Gastroesophageal sphincter (tissue), 4 donors: Measurements from ENCODE around the gene AIFM3. TPM values are rescaled to one million over a fixed set of nuclear protein-coding genes. Genes with fewer than 3 reads are reported as not detected.
"Not testable (repeated sequence)": the region's sequence is repeated elsewhere in the genome, so short reads cannot be mapped to it uniquely, and the experiment has no call there.

ENCODE experiments used
- ATAC-seq: fragments of 150-250 bp; one replicate; pipeline ENCODE4 v1.9.1; 2016; ENCODE audit warnings: mild to moderate bottlenecking, moderate library complexity
- H3K27ac ChIP-seq, 4 donors: fragments of 200-600 bp; sonication (generic) in 3 of 4; 1 replicate in 3 of 4; 2 replicates in 1 of 4; pipeline ENCODE4 v1.5.1; 2016 to 2019
- H3K27me3 ChIP-seq: fragments of 200-600 bp; sonication (generic); one replicate; pipeline ENCODE4 v1.5.1; 2019
- H3K36me3 ChIP-seq, 2 donors: fragments of 200-600 bp; sonication (generic); one replicate each; pipeline ENCODE4 v1.5.1; 2019; ENCODE audit warnings: control low read depth in 1 of 2
- H3K4me1 ChIP-seq, 3 donors: fragments of 200-600 bp; sonication (generic); 1 replicate in 2 of 3; 2 replicates in 1 of 3; pipeline ENCODE4 v1.5.1; 2016 to 2019; ENCODE audit warnings: control low read depth in 2 of 3
- H3K4me3 ChIP-seq, 2 donors: fragments of 200-600 bp; sonication (generic); one replicate each; pipeline ENCODE4 v1.5.1; 2019; ENCODE audit warnings: mild to moderate bottlenecking in 1 of 2, moderate library complexity in 1 of 2
- H3K9me3 ChIP-seq, 3 donors: fragments of 200-600 bp; sonication (generic); one replicate each; pipeline ENCODE4 v1.5.1; 2017 to 2019; ENCODE audit warnings: control low read depth in 2 of 3
- EP300 ChIP-seq: sonication (generic); formaldehyde crosslinking; IDR thresholded peaks from one replicate; pipeline ENCODE4 v1.6.1; 2017; ENCODE audit warnings: antibody characterized with exemption, mild to moderate bottlenecking
- POLR2A ChIP-seq, 2 donors: fragments of 450-650 bp; IDR thresholded peaks; one replicate each; pipeline ENCODE4 v1.6.1; 2017; ENCODE audit warnings: antibody characterized with exemption in 2 of 2, mild to moderate bottlenecking in 2 of 2, moderate library complexity in 1 of 2
- POLR2AphosphoS5 ChIP-seq: sonication (generic); formaldehyde crosslinking; IDR thresholded peaks from one replicate; pipeline ENCODE4 v1.6.1; 2017; ENCODE audit warnings: antibody characterized with exemption
- WGBS, 2 donors: methylation state at CpG; one replicate each; pipeline ENCODE4 v1.1.5; 2018; ENCODE audit warnings: low coverage in 1 of 2; 5-methylcytosine and 5-hydroxymethylcytosine counted together
- total RNA-seq, 4 donors: library from RNA; depleted of rRNA; stranded (reverse); fragments of >200 nt; gene quantifications; one replicate each; pipeline ENCODE4 v1.1.0, GENCODE V29; 2016
- TF ChIP-seq, protein P1 (sequence below), 4 experiments: fragments of 200-600 bp in 2 of 4; fragments of 450-650 bp in 2 of 4; sonication (generic) in 1 of 4; IDR thresholded peaks; one replicate each; pipeline ENCODE4 v1.5.1; 2017 to 2019; ENCODE audit warnings: antibody characterized with exemption in 4 of 4, mild to moderate bottlenecking in 2 of 4, moderate library complexity in 2 of 4

The AIFM3 gene
- total RNA-seq, 4 donors from 2014 or later = 0.27 to 3.2 (median 2.0) TPM; not detected in 1

DNA sequence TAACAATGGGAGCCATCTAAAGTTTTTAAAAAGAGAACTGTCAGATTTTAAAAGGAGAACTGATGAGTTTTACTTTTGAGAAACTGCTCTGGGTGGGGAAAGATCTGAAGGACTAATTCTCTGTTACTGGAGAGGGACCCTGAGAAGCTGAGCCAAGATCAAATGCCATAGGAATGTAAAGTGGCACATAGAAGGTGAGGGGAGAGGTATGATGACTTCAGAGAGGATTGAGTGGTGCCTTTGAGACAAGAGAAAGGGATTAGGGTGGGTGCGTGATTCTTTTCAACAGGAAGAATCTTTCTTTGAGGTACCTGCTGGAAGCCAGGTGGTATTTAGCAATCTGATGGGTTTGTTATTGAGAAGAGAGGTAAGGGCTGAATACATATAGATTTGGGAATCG is 40.8 kb upstream of the AIFM3 start:
- TF ChIP-seq, protein P1, sequence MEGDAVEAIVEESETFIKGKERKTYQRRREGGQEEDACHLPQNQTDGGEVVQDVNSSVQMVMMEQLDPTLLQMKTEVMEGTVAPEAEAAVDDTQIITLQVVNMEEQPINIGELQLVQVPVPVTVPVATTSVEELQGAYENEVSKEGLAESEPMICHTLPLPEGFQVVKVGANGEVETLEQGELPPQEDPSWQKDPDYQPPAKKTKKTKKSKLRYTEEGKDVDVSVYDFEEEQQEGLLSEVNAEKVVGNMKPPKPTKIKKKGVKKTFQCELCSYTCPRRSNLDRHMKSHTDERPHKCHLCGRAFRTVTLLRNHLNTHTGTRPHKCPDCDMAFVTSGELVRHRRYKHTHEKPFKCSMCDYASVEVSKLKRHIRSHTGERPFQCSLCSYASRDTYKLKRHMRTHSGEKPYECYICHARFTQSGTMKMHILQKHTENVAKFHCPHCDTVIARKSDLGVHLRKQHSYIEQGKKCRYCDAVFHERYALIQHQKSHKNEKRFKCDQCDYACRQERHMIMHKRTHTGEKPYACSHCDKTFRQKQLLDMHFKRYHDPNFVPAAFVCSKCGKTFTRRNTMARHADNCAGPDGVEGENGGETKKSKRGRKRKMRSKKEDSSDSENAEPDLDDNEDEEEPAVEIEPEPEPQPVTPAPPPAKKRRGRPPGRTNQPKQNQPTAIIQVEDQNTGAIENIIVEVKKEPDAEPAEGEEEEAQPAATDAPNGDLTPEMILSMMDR (IDR thresholded peaks at IDR 0.05) = no peak
- TF ChIP-seq EP300 (no peak), POLR2AphosphoS5 (no peak), POLR2A (IDR thresholded peaks at IDR 0.05) (no peak)
- H3K27me3 ChIP-seq = no peaks in the 10 kb centered on the region
- H3K4me1 ChIP-seq = peaks cover 0 to 79% (median 13%) of the 10 kb centered on the region in 3 donors
- H3K4me3 ChIP-seq = no peak overlapping the region
- H3K27ac ChIP-seq = no peak overlapping the region
- H3K36me3 ChIP-seq = no peaks in the 10 kb centered on the region
- ATAC-seq = no peak
- no peaks in the 10 kb centered on the region for H3K9me3 ChIP-seq
- 78% methylated on average over 2 of the region's 2 CpGs; no CpG with 5 or more reads in 1 of the 2 donors for WGBS, 2 donors

GRCh38 chr22:20927940-20928572 is 39.0 kb upstream of the AIFM3 start:
- no peak for TF ChIP-seq POLR2A (IDR thresholded peaks at IDR 0.05)
- no peak for TF ChIP-seq POLR2AphosphoS5
- TF ChIP-seq, protein P1 (IDR thresholded peaks at IDR 0.05) = no peak
- no peak for TF ChIP-seq EP300
- 73 to 81% methylated on average over 3 to 4 of the region's 4 CpGs for WGBS, 2 donors
- Histone ChIP-seq H3K27me3 (no peaks in the 10 kb centered on the region), H3K27ac (no peak overlapping the region), H3K4me1 (peaks cover 0 to 79% (median 10%) of the 10 kb centered on the region in 3 donors), H3K36me3 (no peaks in the 10 kb centered on the region), H3K9me3 (no peaks in the 10 kb centered on the region), H3K4me3 (no peak overlapping the region)
- no peak for ATAC-seq

DNA sequence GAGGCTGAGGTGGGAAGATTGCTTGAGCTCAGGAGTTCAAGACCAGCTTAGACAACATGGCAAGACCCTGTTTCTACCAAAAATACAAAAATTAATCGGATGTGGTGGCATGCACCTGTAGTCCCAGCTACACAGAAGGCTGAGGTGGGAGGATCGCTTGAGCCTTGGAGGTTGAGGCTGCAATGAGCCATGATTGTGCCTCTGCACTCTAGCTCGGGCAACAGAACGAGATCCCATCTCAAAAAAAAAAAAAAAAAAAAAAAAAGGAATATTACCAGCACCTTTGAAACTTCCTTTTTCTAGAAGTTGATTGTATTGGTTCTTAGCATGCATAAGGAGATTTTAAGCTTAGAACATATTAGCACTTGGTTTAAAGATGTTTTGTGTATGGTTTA is 38.5 kb upstream of the AIFM3 start:
- TF ChIP-seq EP300 = no peak
- no peak for TF ChIP-seq POLR2A (IDR thresholded peaks at IDR 0.05)
- TF ChIP-seq, protein P1 (IDR thresholded peaks at IDR 0.05) = no peak
- no peak for TF ChIP-seq POLR2AphosphoS5
- no peak for ATAC-seq
- H3K27ac ChIP-seq = no peak overlapping the region
- no peaks in the 10 kb centered on the region for H3K27me3 ChIP-seq
- H3K4me3 ChIP-seq = no peak overlapping the region
- WGBS, 2 donors = 86% methylated on average over 4 of the region's 4 CpGs; no CpG with 5 or more reads in 1 of the 2 donors
- peaks cover 0 to 75% (median 10%) of the 10 kb centered on the region in 3 donors for H3K4me1 ChIP-seq
- H3K36me3 ChIP-seq = peaks cover 0 to 2% of the 10 kb centered on the region in 2 donors
- no peaks in the 10 kb centered on the region for H3K9me3 ChIP-seq

- H3K4me3 ChIP-seq = no peak overlapping the region
- 80 to 94% methylated on average over 1 of the region's 1 CpG for WGBS, 2 donors
- TF ChIP-seq POLR2A (IDR thresholded peaks at IDR 0.05) (no peak), EP300 (no peak), POLR2AphosphoS5 (no peak)
- TF ChIP-seq, protein P1 (IDR thresholded peaks at IDR 0.05) = no peak
- no peaks in the 10 kb centered on the region for H3K27me3 ChIP-seq
- no peak for ATAC-seq
- no peaks in the 10 kb centered on the region for H3K9me3 ChIP-seq
- peaks cover 0 to 63% (median 10%) of the 10 kb centered on the region in 3 donors for H3K4me1 ChIP-seq
- H3K36me3 ChIP-seq = peaks cover 0 to 16% of the 10 kb centered on the region in 2 donors
- no peak overlapping the region for H3K27ac ChIP-seq
Measured at GRCh38 chr22:20930004-20930403, 37.1 kb upstream of the AIFM3 start.

GRCh38 chr22:20930435-20930834 is 36.6 kb upstream of the AIFM3 start:
- H3K4me3 ChIP-seq, H3K27me3 ChIP-seq, ATAC-seq, H3K9me3 ChIP-seq, H3K27ac ChIP-seq: not testable (repeated sequence)
- WGBS, 2 donors = 92 to 100% methylated on average over 1 to 4 of the region's 12 CpGs
- H3K36me3 ChIP-seq = peaks cover 0 to 20% of the 10 kb centered on the region in 2 donors
- H3K4me1 ChIP-seq = peaks cover 0 to 63% (median 10%) of the 10 kb centered on the region in 3 donors
